HEK293 (cell line): ENCODE results near the gene GALNT15.

Source experiments
- BCL11B ChIP-seq: fragments of 450-650 bp; formaldehyde crosslinking; IDR thresholded peaks from 2 replicates; pipeline ENCODE4 v1.5.1; 2016; ENCODE audit warnings: low read depth, missing biosample characterization, missing genetic modification characterization
- GFI1B ChIP-seq: fragments of 450-650 bp; formaldehyde crosslinking; IDR thresholded peaks from 2 replicates; pipeline ENCODE4 v1.5.1; 2016; ENCODE audit warnings: missing biosample characterization, missing genetic modification characterization
- IKZF3 ChIP-seq: fragments of 450-650 bp; IDR thresholded peaks from 2 replicates; pipeline ENCODE4 v1.5.0; 2018; ENCODE audit warnings: missing biosample characterization, mild to moderate bottlenecking, missing genetic modification characterization, moderate library complexity
- SALL2 ChIP-seq: fragments of 450-650 bp; formaldehyde crosslinking; IDR thresholded peaks from 2 replicates; pipeline ENCODE4 v1.5.0; 2017; ENCODE audit warnings: missing biosample characterization, mild to moderate bottlenecking, missing genetic modification characterization, borderline replicate concordance
- SCRT2 ChIP-seq: fragments of 450-650 bp; formaldehyde crosslinking; IDR thresholded peaks from 2 replicates; pipeline ENCODE4 v1.5.1; 2016; ENCODE audit warnings: missing biosample characterization, missing genetic modification characterization
- TRIM28 ChIP-seq: IDR thresholded peaks from 2 replicates; pipeline ENCODE4 v1.6.1; 2011; ENCODE audit warnings: low read length, control low read depth, borderline replicate concordance
- YY1 ChIP-seq: fragments of 450-650 bp; formaldehyde crosslinking; IDR thresholded peaks from 2 replicates; pipeline ENCODE4 v1.5.1; 2018; ENCODE audit warnings: missing biosample characterization, missing genetic modification characterization
- TF ChIP-seq, protein P1 (sequence below): fragments of 450-650 bp; formaldehyde crosslinking; IDR thresholded peaks from 2 replicates; pipeline ENCODE4 v1.5.1; 2016; ENCODE audit warnings: missing biosample characterization, missing genetic modification characterization

GRCh38 chr3:16142350-16143025, 32.0 kb upstream of the GALNT15 start:
- TF ChIP-seq, protein P1, sequence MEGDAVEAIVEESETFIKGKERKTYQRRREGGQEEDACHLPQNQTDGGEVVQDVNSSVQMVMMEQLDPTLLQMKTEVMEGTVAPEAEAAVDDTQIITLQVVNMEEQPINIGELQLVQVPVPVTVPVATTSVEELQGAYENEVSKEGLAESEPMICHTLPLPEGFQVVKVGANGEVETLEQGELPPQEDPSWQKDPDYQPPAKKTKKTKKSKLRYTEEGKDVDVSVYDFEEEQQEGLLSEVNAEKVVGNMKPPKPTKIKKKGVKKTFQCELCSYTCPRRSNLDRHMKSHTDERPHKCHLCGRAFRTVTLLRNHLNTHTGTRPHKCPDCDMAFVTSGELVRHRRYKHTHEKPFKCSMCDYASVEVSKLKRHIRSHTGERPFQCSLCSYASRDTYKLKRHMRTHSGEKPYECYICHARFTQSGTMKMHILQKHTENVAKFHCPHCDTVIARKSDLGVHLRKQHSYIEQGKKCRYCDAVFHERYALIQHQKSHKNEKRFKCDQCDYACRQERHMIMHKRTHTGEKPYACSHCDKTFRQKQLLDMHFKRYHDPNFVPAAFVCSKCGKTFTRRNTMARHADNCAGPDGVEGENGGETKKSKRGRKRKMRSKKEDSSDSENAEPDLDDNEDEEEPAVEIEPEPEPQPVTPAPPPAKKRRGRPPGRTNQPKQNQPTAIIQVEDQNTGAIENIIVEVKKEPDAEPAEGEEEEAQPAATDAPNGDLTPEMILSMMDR (tag by site-specific recombination) = no peak
- TF ChIP-seq TRIM28 (no peak), GFI1B (tag by site-specific recombination) (no peak), IKZF3 (no peak), SCRT2 (no peak), SALL2 (tag by site-specific recombination) (no peak), BCL11B (tag by site-specific recombination) (no peak), YY1 (tag by site-specific recombination) (no peak)
